Measurements from ENCODE around the gene CRACR2B.

The CRACR2B gene

GRCh38 chr11:818396-819128 is 9.2 kb upstream of the CRACR2B start, which contains the start of gene PNPLA2:
Gene PNPLA2, plus strand, starts transcription at chr11:818914. Its CDS starts 805 bp downstream, at chr11:819719.
- Mint-ChIP-seq H3K36me3 (no peaks in the 10 kb centered on the region), H3K27me3 (no peaks in the 10 kb centered on the region), H3K4me3 (peak within 1 kb of the TSS; percentile 86), H3K9me3 (no peaks in the 10 kb centered on the region), H3K4me1 (peaks cover 4% of the 10 kb centered on the region), H3K27ac (peak within 1 kb of the TSS; percentile 65)

- H3K27me3 Mint-ChIP-seq, result no peaks in the 10 kb centered on the region
- H3K36me3 Mint-ChIP-seq, result no peaks in the 10 kb centered on the region
- peak overlapping the region; percentile 86 for H3K4me3 Mint-ChIP-seq
- H3K4me1 Mint-ChIP-seq, result peaks cover 4% of the 10 kb centered on the region
- H3K27ac Mint-ChIP-seq, result no peak overlapping the region
- H3K9me3 Mint-ChIP-seq, result no peaks in the 10 kb centered on the region
Observed at GRCh38 chr11:819129-819931, 8.4 kb upstream of the CRACR2B start.

GRCh38 chr11:819943-820649 is 7.6 kb upstream of the CRACR2B start:
- H3K27me3 Mint-ChIP-seq, result no peaks in the 10 kb centered on the region
- H3K9me3 Mint-ChIP-seq, result no peaks in the 10 kb centered on the region
- no peaks in the 10 kb centered on the region for H3K36me3 Mint-ChIP-seq
- peak overlapping the region; percentile 76 for H3K27ac Mint-ChIP-seq
- H3K4me1 Mint-ChIP-seq, result peaks cover 4% of the 10 kb centered on the region
- peak overlapping the region; percentile 86 for H3K4me3 Mint-ChIP-seq

GRCh38 chr11:820655-821511 is 6.8 kb upstream of the CRACR2B start:
- no peaks in the 10 kb centered on the region for H3K9me3 Mint-ChIP-seq
- no peaks in the 10 kb centered on the region for H3K36me3 Mint-ChIP-seq
- peak overlapping the region; percentile 86 for H3K4me3 Mint-ChIP-seq
- no peak overlapping the region for H3K27ac Mint-ChIP-seq
- peaks cover 4% of the 10 kb centered on the region for H3K4me1 Mint-ChIP-seq
- H3K27me3 Mint-ChIP-seq, result no peaks in the 10 kb centered on the region

GRCh38 chr11:821512-822371 is 6.0 kb upstream of the CRACR2B start:
- Mint-ChIP-seq H3K9me3 (no peaks in the 10 kb centered on the region), H3K27ac (no peak overlapping the region), H3K36me3 (no peaks in the 10 kb centered on the region), H3K4me3 (peak overlapping the region; percentile 30), H3K27me3 (no peaks in the 10 kb centered on the region), H3K4me1 (peaks cover 8% of the 10 kb centered on the region)

GRCh38 chr11:823441-824291 is 4.1 kb upstream of the CRACR2B start:
- peaks cover 17% of the 10 kb centered on the region for H3K4me1 Mint-ChIP-seq
- no peak overlapping the region for H3K4me3 Mint-ChIP-seq
- peaks cover 6% of the 10 kb centered on the region for H3K27me3 Mint-ChIP-seq
- no peaks in the 10 kb centered on the region for H3K9me3 Mint-ChIP-seq
- no peaks in the 10 kb centered on the region for H3K36me3 Mint-ChIP-seq
- no peak overlapping the region for H3K27ac Mint-ChIP-seq

- Mint-ChIP-seq H3K36me3 (no peaks in the 10 kb centered on the region), H3K9me3 (no peaks in the 10 kb centered on the region), H3K27ac (no peak overlapping the region), H3K4me1 (peaks cover 23% of the 10 kb centered on the region), H3K4me3 (no peak overlapping the region), H3K27me3 (peaks cover 9% of the 10 kb centered on the region)
Observed at GRCh38 chr11:824292-824880, 3.3 kb upstream of the CRACR2B start.

- peaks cover 9% of the 10 kb centered on the region for H3K27me3 Mint-ChIP-seq
- no peaks in the 10 kb centered on the region for H3K9me3 Mint-ChIP-seq
- H3K4me1 Mint-ChIP-seq, result peaks cover 28% of the 10 kb centered on the region
- no peak overlapping the region for H3K4me3 Mint-ChIP-seq
- no peaks in the 10 kb centered on the region for H3K36me3 Mint-ChIP-seq
- H3K27ac Mint-ChIP-seq, result no peak overlapping the region
Observed at GRCh38 chr11:824942-825341, 2.8 kb upstream of the CRACR2B start.

- Mint-ChIP-seq H3K27ac (no peak overlapping the region), H3K4me3 (no peak overlapping the region), H3K27me3 (peaks cover 9% of the 10 kb centered on the region), H3K9me3 (no peaks in the 10 kb centered on the region), H3K4me1 (peaks cover 28% of the 10 kb centered on the region), H3K36me3 (no peaks in the 10 kb centered on the region)
Observed at GRCh38 chr11:825366-826226, 2.1 kb upstream of the CRACR2B start.

- H3K27ac Mint-ChIP-seq, result no peak overlapping the region
Observed at GRCh38 chr11:826227-826621, 1.5 kb upstream of the CRACR2B start.

GRCh38 chr11:826836-827145 is 928 bp upstream of the CRACR2B start:
- Mint-ChIP-seq H3K27me3 (peaks cover 10% of the 10 kb centered on the region), H3K27ac (no peak overlapping the region), H3K4me3 (peak overlapping the region; percentile 72), H3K4me1 (peaks cover 31% of the 10 kb centered on the region), H3K9me3 (no peaks in the 10 kb centered on the region), H3K36me3 (no peaks in the 10 kb centered on the region)

More at GRCh38 chr11:826227-826621, 1.5 kb upstream of the CRACR2B start:
- Mint-ChIP-seq H3K36me3 (no peaks in the 10 kb centered on the region), H3K4me3 (peak overlapping the region; percentile 72), H3K9me3 (no peaks in the 10 kb centered on the region), H3K4me1 (peaks cover 25% of the 10 kb centered on the region), H3K27me3 (peaks cover 9% of the 10 kb centered on the region)

- peaks cover 32% of the 10 kb centered on the region for H3K4me1 Mint-ChIP-seq
- no peaks in the 10 kb centered on the region for H3K36me3 Mint-ChIP-seq
- H3K9me3 Mint-ChIP-seq, result no peaks in the 10 kb centered on the region
- H3K27me3 Mint-ChIP-seq, result peaks cover 10% of the 10 kb centered on the region
- peak overlapping the region; percentile 65 for H3K4me3 Mint-ChIP-seq
- peak overlapping the region; percentile 6 for H3K27ac Mint-ChIP-seq
Observed at GRCh38 chr11:827146-827896, 398 bp upstream of the CRACR2B start.
